ENCODE results near the gene ZNF609.

- TF ChIP-seq, protein P1, sequence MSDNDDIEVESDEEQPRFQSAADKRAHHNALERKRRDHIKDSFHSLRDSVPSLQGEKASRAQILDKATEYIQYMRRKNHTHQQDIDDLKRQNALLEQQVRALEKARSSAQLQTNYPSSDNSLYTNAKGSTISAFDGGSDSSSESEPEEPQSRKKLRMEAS (IDR thresholded peaks at IDR 0.05): no peak
- TF ChIP-seq, protein P2, sequence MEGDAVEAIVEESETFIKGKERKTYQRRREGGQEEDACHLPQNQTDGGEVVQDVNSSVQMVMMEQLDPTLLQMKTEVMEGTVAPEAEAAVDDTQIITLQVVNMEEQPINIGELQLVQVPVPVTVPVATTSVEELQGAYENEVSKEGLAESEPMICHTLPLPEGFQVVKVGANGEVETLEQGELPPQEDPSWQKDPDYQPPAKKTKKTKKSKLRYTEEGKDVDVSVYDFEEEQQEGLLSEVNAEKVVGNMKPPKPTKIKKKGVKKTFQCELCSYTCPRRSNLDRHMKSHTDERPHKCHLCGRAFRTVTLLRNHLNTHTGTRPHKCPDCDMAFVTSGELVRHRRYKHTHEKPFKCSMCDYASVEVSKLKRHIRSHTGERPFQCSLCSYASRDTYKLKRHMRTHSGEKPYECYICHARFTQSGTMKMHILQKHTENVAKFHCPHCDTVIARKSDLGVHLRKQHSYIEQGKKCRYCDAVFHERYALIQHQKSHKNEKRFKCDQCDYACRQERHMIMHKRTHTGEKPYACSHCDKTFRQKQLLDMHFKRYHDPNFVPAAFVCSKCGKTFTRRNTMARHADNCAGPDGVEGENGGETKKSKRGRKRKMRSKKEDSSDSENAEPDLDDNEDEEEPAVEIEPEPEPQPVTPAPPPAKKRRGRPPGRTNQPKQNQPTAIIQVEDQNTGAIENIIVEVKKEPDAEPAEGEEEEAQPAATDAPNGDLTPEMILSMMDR (IDR thresholded peaks at IDR 0.05; ENCODE audit: low read depth, low read length, missing input control): no peak
- TF ChIP-seq, protein P3, sequence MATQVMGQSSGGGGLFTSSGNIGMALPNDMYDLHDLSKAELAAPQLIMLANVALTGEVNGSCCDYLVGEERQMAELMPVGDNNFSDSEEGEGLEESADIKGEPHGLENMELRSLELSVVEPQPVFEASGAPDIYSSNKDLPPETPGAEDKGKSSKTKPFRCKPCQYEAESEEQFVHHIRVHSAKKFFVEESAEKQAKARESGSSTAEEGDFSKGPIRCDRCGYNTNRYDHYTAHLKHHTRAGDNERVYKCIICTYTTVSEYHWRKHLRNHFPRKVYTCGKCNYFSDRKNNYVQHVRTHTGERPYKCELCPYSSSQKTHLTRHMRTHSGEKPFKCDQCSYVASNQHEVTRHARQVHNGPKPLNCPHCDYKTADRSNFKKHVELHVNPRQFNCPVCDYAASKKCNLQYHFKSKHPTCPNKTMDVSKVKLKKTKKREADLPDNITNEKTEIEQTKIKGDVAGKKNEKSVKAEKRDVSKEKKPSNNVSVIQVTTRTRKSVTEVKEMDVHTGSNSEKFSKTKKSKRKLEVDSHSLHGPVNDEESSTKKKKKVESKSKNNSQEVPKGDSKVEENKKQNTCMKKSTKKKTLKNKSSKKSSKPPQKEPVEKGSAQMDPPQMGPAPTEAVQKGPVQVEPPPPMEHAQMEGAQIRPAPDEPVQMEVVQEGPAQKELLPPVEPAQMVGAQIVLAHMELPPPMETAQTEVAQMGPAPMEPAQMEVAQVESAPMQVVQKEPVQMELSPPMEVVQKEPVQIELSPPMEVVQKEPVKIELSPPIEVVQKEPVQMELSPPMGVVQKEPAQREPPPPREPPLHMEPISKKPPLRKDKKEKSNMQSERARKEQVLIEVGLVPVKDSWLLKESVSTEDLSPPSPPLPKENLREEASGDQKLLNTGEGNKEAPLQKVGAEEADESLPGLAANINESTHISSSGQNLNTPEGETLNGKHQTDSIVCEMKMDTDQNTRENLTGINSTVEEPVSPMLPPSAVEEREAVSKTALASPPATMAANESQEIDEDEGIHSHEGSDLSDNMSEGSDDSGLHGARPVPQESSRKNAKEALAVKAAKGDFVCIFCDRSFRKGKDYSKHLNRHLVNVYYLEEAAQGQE (IDR thresholded peaks at IDR 0.05): no peak
These were observed 150.8 kb downstream of the ZNF609 start for GRCh38 chr15:64611085-64611725.

Measured in liver (tissue), 2 donors.